Natural killer cell (primary cell): ENCODE results near the gene ARMC9. TPM values are rescaled to one million over a fixed set of nuclear protein-coding genes. Genes with fewer than 3 reads are reported as not detected.

ENCODE experiments used
- ATAC-seq, 3 donors: fragments of 150-1000 bp in 2 of 3; fragments of 200-7000 bp in 1 of 3; cut with Tn5 transposase; 1 replicate in 1 of 3; 2 replicates in 2 of 3; pipeline ENCODE4 v1.10.0; 2021; ENCODE audit warnings: mild to moderate bottlenecking in 2 of 3, moderate library complexity in 2 of 3
- DNase-seq, 2 donors: peaks; one replicate each; pipeline versions ENCODE4 v3.0.0 to v3.0.0-alpha.2; 2013 to 2021; ENCODE audit warnings: mixed read lengths in 1 of 2
- H3K27ac ChIP-seq: one replicate; pipeline ENCODE4 v1.5.1; 2013; ENCODE audit warnings: mild to moderate bottlenecking, low read length
- H3K27me3 ChIP-seq: one replicate; pipeline ENCODE4 v1.6.1; 2013; ENCODE audit warnings: low read length; ENCODE audit not compliant: control insufficient read depth, insufficient read depth
- H3K36me3 ChIP-seq: one replicate; pipeline ENCODE4 v1.6.1; 2013; ENCODE audit warnings: low read length; ENCODE audit not compliant: control insufficient read depth, insufficient read depth
- H3K4me1 ChIP-seq: one replicate; pipeline ENCODE4 v1.6.1; 2013; ENCODE audit warnings: low read length; ENCODE audit not compliant: control insufficient read depth, insufficient read depth
- H3K4me3 ChIP-seq: one replicate; pipeline ENCODE4 v1.5.1; 2013; ENCODE audit warnings: low read length
- H3K9me3 ChIP-seq: one replicate; pipeline ENCODE4 v1.6.1; 2013; ENCODE audit warnings: low read length; ENCODE audit not compliant: control insufficient read depth, insufficient read depth
- H3K27ac Mint-ChIP-seq, 2 donors: one replicate each; pipeline ENCODE4 v1.8.0; 2022; ENCODE audit warnings: mild to moderate bottlenecking in 2 of 2, mixed read lengths in 2 of 2, moderate library complexity in 1 of 2
- H3K27me3 Mint-ChIP-seq, 2 donors: one replicate each; pipeline ENCODE4 v1.8.0; 2022; ENCODE audit warnings: low read depth in 2 of 2, mixed read lengths in 2 of 2
- H3K36me3 Mint-ChIP-seq: one replicate; pipeline ENCODE4 v1.8.0; 2022; ENCODE audit warnings: mixed read lengths
- H3K4me1 Mint-ChIP-seq, 2 donors: one replicate each; pipeline ENCODE4 v1.8.0; 2022; ENCODE audit warnings: mixed read lengths in 2 of 2
- H3K4me3 Mint-ChIP-seq: one replicate; pipeline ENCODE4 v1.8.0; 2022; ENCODE audit warnings: mild to moderate bottlenecking, moderate library complexity, mixed read lengths
- H3K9me3 Mint-ChIP-seq, 2 donors: one replicate each; pipeline ENCODE4 v1.8.0; 2022; ENCODE audit warnings: mixed read lengths in 2 of 2
- CTCF ChIP-seq: fragments of 200-600 bp; IDR thresholded peaks from one replicate; pipeline ENCODE4 v1.8.0; 2022; ENCODE audit warnings: antibody characterized with exemption
- WGBS: methylation state at CpG from one replicate; pipeline ENCODE4 v1.1.7; 2013; ENCODE audit warnings: missing lambda C conversion rate; ENCODE audit not compliant: insufficient coverage; 5-methylcytosine and 5-hydroxymethylcytosine counted together
- intact Hi-C: fragments of 100-400 bp; cut with micrococcal nuclease; formaldehyde crosslinking; loops from one replicate; pipeline ENCODE4 v1.14.2; 2022
- total RNA-seq, 4 donors: library from RNA; stranded (reverse); fragments of 120-200 nt in 1 of 4; gene quantifications; one replicate each; pipeline versions ENCODE4 v1.2.3 to v1.2.4, GENCODE V29; 2013 to 2022

ARMC9 gene
- total RNA-seq, 3 donors from 2014 or later (not counting 1 experiment from before 2014, with no cell fraction given) = 1.2 to 2.3 (median 2.0) TPM

GRCh38 chr2:231387904-231388724, 189.7 kb downstream of the ARMC9 start:
- Mint-ChIP-seq H3K9me3 (no peaks in the 10 kb centered on the region), H3K36me3 (no peaks in the 10 kb centered on the region), H3K4me1 (peaks cover 78 to 89% of the 10 kb centered on the region in 2 donors), H3K27ac (peak overlapping the region; percentile 99 to 100), H3K4me3 (peak overlapping the region; percentile 67), H3K27me3 (no peaks in the 10 kb centered on the region)
- ATAC-seq = peak; percentile 26 to 37 (median 31)
- intact Hi-C loops = no loop called here
- H3K9me3 ChIP-seq = no peaks in the 10 kb centered on the region
- peak in 1 of 2 donors; percentile 57 for DNase-seq
- WGBS = 54% methylated on average over 26 of the region's 26 CpGs
- peak overlapping the region; percentile 48 for H3K27ac ChIP-seq
- no peaks in the 10 kb centered on the region for H3K27me3 ChIP-seq
- no peaks in the 10 kb centered on the region for H3K36me3 ChIP-seq
- no peak overlapping the region for H3K4me3 ChIP-seq
- TF ChIP-seq CTCF = no peak
- peaks cover 95% of the 10 kb centered on the region for H3K4me1 ChIP-seq

GRCh38 chr2:231388725-231389346, 190.4 kb downstream of the ARMC9 start:
- peak overlapping the region; percentile 67 for H3K4me3 Mint-ChIP-seq
- Histone ChIP-seq H3K36me3 (no peaks in the 10 kb centered on the region), H3K27ac (no peak overlapping the region), H3K9me3 (no peaks in the 10 kb centered on the region), H3K27me3 (no peaks in the 10 kb centered on the region), H3K4me3 (no peak overlapping the region), H3K4me1 (peaks cover 95% of the 10 kb centered on the region)
- ATAC-seq (no peak), DNase-seq (no peak)
- intact Hi-C loops = no loop called here
- no peaks in the 10 kb centered on the region for H3K27me3 Mint-ChIP-seq
- no peak for TF ChIP-seq CTCF
- 88% methylated on average over 15 of the region's 15 CpGs for WGBS
- peak overlapping the region; percentile 99 to 100 for H3K27ac Mint-ChIP-seq
- no peaks in the 10 kb centered on the region for H3K9me3 Mint-ChIP-seq
- peaks cover 78 to 89% of the 10 kb centered on the region in 2 donors for H3K4me1 Mint-ChIP-seq
- H3K36me3 Mint-ChIP-seq = no peaks in the 10 kb centered on the region

- Histone ChIP-seq H3K9me3 (no peaks in the 10 kb centered on the region), H3K4me1 (peaks cover 97% of the 10 kb centered on the region), H3K4me3 (no peak overlapping the region), H3K27ac (no peak overlapping the region), H3K36me3 (no peaks in the 10 kb centered on the region), H3K27me3 (no peaks in the 10 kb centered on the region)
- DNase-seq = no peak
- Mint-ChIP-seq H3K9me3 (no peaks in the 10 kb centered on the region), H3K4me3 (peak overlapping the region; percentile 32), H3K27ac (peak overlapping the region; percentile 99 to 100), H3K4me1 (peaks cover 76 to 86% of the 10 kb centered on the region in 2 donors), H3K27me3 (no peaks in the 10 kb centered on the region), H3K36me3 (no peaks in the 10 kb centered on the region)
- intact Hi-C loops = loop anchor here (5.0 kb wide), 2 partner anchors 72 to 317 kb away; partner anchors contain the start of genes NCL and PTMA
- ATAC-seq = no peak
- WGBS = 74% methylated on average over 8 of the region's 8 CpGs
- TF ChIP-seq CTCF = no peak
These were observed 192.2 kb downstream of the ARMC9 start for GRCh38 chr2:231390667-231391066.
